BJ (cell line): ENCODE results near the gene SEMA3B. TPM values are rescaled to one million over a fixed set of nuclear protein-coding genes. Genes with fewer than 3 reads are reported as not detected.

Experiments
- CTCF ChIA-PET: fragments of 350-600 bp; formaldehyde crosslinking; extraction: SDS; loops from one replicate; lab custom pipeline; 2021; ENCODE audit warnings: antibody characterized with exemption, inconsistent platforms; lab: Yijun Ruan, JAX
- POLR2A ChIA-PET: fragments of 300-600 bp; sonication (Branson Sonifier 250); formaldehyde crosslinking; extraction: SDS; loops from one replicate; lab custom pipeline; 2021; ENCODE audit warnings: antibody characterized with exemption; lab: Charles Lee
- DNase-seq: peaks from one replicate; pipeline ENCODE4 v3.0.0-alpha.2; 2011; ENCODE audit warnings: low read depth
- H3K27me3 ChIP-seq: 2 replicates; pipeline ENCODE4 v1.6.0; 2011; ENCODE audit warnings: low read length; ENCODE audit not compliant: control insufficient read depth, insufficient read depth
- H3K36me3 ChIP-seq: 2 replicates; pipeline ENCODE4 v1.5.1; 2011; ENCODE audit warnings: low read length; ENCODE audit not compliant: control insufficient read depth, insufficient read depth
- H3K4me3 ChIP-seq: 2 replicates; pipeline ENCODE4 v1.5.1; 2011; ENCODE audit warnings: low read depth, mild to moderate bottlenecking, control low read depth, low read length
- CTCF ChIP-seq: IDR thresholded peaks from 2 replicates; pipeline ENCODE4 v1.5.1; 2011; ENCODE audit warnings: low read depth, mild to moderate bottlenecking, control low read depth, inconsistent platforms, low read length, moderate library complexity; ENCODE audit not compliant: insufficient read depth
- polyA minus RNA-seq: library from RNA; depleted of rRNA, polyadenylated mRNA; stranded (reverse); fragments of >200 nt; gene quantifications from 2 replicates; pipeline ENCODE4 v1.2.3, GENCODE V29; 2011; rRNA and poly(A)+ RNA removed
- polyA plus RNA-seq: library from polyadenylated mRNA; depleted of rRNA; stranded (reverse); fragments of >200 nt; gene quantifications from 2 replicates; pipeline ENCODE4 v1.2.3, GENCODE V29; 2011; rRNA removed

Gene SEMA3B
- polyA plus RNA-seq = 32.7 and 59.0 TPM in 2 replicates
- 13.2 and 16.4 TPM in 2 replicates for polyA minus RNA-seq

DNA sequence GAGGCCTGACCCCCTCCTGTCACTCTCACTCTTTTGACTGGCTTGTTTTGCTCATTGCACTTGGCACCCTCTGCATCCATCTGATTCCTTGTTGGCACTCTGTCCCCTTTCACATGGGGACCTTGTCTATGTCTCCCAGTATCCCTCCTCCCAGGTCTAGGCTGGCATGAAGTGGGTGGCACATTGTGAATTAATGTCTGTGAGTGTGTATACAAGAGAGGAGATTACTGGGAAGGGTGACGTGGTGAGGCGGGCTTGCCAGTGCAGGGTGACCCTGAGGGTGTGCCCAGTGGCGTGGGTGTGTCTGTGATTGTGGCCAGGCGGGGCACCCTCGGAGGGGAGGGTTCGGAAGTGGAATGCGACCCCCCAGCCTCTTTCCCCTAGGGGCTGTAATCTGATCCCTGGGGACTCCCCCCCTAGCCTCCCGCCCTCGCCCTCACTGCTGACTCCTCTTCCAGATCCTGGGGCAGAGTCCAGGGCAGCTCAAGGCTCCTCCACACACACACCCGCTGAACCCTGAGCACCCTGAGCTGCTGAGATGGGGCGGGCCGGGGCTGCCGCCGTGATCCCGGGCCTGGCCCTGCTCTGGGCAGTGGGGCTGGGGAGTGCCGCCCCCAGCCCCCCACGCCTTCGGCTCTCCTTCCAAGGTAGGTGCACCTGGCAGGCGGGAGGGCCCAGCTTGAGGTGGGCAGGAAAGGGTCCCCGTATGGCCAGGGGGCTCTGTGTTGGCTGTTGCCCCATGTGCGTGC, at the start of gene SEMA3B:
TSS of gene SEMA3B (plus strand) at position 445 of the 749 bp plus-strand sequence. CDS start at position 539, 94 bp downstream.
- Histone ChIP-seq H3K27me3 (no peaks in the 10 kb centered on the region), H3K36me3 (peaks cover 4% of the 10 kb centered on the region), H3K4me3 (peak within 1 kb of the TSS; percentile 59)
- no peak for TF ChIP-seq CTCF
- ChIA-PET POLR2A (no interaction called here), CTCF (interaction anchor here (0.8 to 5.5 kb wide), 10 partner anchors 8 to 75 kb away, joined by 3 to 58 read pairs (median 8); partner anchors contain the start of genes HYAL3, IFRD2, LSMEM2 and NAA80)
- DNase-seq = peak; percentile 31

DNA sequence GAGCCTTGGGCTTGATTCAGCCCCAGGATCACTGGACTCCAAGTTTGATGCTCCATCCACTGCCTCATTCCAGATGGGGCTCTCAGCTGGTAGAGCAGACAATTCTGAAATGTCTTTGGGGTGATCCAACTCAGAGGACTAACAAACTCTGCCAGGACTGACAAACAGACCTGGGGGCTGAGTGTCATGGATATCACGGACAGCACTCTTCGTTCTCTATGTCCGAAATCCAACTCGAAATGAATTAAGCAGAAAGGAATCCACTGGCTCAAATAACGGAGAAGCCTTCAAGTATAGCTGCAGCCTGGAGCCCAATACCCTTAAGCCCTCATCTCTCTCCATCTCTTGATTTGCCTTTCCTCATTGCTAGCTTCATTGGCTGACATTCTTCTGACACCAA, 49.7 kb upstream of the SEMA3B start:
- no peak for TF ChIP-seq CTCF
- Histone ChIP-seq H3K27me3 (0 out of 2 replicates have a peak, but pooled peaks cover 7% of the 10 kb centered on the region), H3K36me3 (no peaks in the 10 kb centered on the region), H3K4me3 (no peak overlapping the region)
- DNase-seq = no peak
- CTCF ChIA-PET = interaction anchor here (0.7 to 17.7 kb wide), 9 partner anchors 15 to 105 kb away, joined by 3 to 378 read pairs (median 3); partner anchors contain the start of gene GNAT1
- POLR2A ChIA-PET = no interaction called here

- CTCF ChIA-PET = interaction anchor here (1.0 to 17.7 kb wide), 6 partner anchors 9 to 100 kb away, joined by 3 to 378 read pairs (median 7); partner anchors contain the start of gene GNAT1
- no peak for TF ChIP-seq CTCF
- Histone ChIP-seq H3K4me3 (no peak overlapping the region), H3K27me3 (peaks cover 9% of the 10 kb centered on the region; the same call in 1 of the 2 replicates), H3K36me3 (no peaks in the 10 kb centered on the region)
- POLR2A ChIA-PET = no interaction called here
- no peak for DNase-seq
These were observed 48.8 kb upstream of the SEMA3B start for GRCh38 chr3:50220109-50220508.

GRCh38 chr3:50221051-50221410, 47.9 kb upstream of the SEMA3B start:
- no peaks in the 10 kb centered on the region for H3K36me3 ChIP-seq
- H3K4me3 ChIP-seq = no peak overlapping the region
- no peak for DNase-seq
- peaks cover 10% of the 10 kb centered on the region for H3K27me3 ChIP-seq
- ChIA-PET POLR2A (no interaction called here), CTCF (interaction anchor here (1.0 to 17.7 kb wide), 5 partner anchors 10 to 101 kb away, joined by 3 to 378 read pairs (median 7); partner anchors contain the start of gene GNAT1)
- TF ChIP-seq CTCF = no peak
